ENCODE measurements around the gene TPPP3.
"Not testable (repeated sequence)": the region's sequence is repeated elsewhere in the genome, so short reads cannot be mapped to it uniquely, and the experiment has no call there.

TPPP3 gene

DNA sequence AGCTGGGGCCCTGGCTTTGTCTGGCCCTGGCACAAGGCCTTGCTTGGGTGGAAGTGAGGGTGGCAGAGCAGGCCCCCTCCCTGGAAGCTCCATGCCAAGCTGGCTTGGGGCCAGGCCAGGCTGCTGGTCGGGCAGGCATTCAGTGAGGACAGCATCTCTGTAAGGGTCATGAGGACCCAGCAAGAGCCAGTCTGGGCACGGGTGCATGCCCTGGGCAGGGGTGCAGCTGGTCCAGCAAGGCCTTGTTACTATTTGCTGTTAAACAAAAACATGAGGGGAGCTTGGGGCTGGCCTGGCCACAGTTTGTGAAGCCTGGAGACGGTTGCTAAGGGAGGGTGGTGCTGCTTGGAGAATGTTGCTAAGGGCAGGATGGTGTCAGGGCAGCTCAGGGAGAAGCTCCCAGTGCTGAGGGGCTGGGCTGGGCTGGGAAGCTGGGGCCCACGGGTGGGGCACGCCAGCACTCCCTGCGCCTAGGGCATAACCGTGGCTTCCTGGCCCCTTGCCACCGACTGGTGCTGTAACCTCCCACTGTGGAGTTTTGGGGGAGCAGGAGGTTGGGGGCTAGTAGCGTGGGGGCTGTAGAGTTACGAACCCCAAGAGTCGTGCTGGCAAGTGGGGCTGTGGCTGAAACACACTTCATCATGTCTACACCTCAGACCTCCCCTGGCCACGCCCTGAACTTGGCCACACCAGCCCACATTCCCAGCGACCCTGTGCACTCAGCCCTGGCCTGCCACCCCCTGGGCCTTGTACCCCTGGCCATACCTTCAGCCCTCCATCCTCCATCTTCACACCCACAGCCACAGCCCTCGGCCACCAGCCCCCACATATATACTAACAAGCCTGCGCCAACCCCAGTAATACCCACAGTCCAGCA is 1.6 kb downstream of the TPPP3 start:
- in situ Hi-C loops (cut with HindIII; ENCODE audit: low sequenced_read_pairs) = no loop called here

DNA sequence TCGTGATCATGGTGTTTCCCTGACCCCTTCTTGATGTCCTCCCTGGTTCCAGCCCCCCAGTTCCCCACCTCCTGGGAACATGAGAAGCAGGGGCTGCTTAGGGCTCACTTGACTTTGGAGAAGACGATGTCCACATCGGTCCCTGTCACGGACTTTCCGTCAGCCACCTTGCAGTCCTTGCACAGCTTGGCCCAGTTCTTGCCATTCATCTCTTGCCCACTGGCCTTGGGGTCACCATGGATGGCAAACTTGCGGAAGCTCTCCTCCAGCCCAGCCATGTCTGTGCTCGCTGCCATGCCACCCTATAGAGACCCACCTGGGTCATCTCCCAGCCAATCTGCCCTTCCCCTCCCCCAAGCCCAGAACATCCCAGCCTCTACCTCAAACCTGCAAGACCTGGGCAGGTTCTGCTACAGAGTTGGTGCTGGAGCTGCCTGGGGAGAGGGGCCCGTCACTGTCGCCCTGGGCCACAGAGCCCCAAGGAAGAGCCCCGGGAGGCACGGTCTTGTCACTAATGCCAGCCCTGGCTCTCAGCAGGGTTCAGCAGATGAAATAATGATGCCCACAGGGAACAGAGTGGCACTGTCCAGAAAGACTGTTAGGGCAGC is 2.4 kb downstream of the TPPP3 start:
- in situ Hi-C loops (cut with HindIII; ENCODE audit: low sequenced_read_pairs) = no loop called here

DNA sequence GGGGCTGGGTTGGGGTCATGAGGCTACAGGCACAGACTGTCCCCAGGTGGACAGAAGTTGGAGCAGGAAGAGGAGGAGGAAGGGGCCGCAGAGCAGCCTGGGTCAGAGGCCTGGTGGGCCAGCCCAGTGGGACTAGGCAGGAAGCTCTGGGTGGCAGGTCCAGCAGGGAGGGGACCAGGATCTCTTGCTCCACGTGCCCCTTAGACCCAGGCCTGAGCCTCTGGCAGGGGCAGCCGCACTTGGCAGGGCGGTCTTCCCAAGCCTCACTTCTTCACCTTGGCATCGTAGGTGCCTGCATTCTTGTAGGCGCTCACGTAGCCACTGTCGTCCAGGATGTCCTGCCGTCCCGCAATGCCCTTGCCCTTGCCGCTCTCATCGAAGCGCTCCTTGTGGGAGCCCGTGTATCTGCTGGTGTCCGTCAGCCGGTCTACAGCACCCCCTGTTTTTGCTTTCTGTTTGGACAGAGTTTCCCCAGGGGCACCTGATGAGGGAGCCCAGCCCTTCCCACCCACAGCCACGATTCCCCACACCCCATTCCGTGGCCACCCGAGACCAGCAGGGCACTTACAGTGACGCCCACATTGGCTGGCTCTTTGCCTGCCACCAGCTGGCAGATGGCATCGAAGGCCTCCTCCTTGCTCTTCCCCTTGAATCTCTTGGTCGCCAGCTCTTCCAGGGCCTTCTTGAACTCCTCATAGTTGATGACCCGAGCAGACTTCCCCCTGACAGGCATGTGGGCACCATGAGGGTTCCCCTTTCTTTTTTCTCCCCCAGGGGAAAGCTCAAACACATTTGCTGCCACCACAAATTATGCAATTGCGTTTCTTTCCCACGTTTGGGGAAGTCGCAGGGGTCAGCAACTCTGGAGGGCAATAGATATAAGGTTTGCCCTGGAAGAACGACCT is 3.1 kb downstream of the TPPP3 start:
- in situ Hi-C loops (cut with HindIII; ENCODE audit: low sequenced_read_pairs) = loop anchor here (5.0 kb wide), 2 partner anchors 52 to 53 kb away; no protein-coding TSS in a partner anchor

DNA sequence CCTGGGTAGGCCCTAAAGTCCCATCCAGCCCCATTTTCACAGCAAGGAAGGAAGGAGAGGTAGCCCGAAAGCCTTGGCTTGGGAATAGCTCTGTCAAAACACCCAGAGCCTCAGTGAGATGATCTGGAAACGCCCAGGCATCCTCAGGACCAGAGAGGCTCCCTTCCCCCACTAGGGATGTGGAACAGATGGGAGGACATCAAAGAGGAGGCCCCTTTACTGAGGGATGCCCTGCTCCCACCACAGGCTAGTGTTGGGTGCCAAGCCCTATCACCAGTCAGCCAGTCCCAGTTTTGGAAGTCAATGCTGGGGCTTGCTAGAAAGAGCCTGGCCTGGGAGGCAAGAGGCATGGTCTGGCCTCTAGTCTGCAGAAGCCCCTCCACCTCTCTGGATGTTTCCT is 4.7 kb downstream of the TPPP3 start:
- in situ Hi-C loops (cut with HindIII; ENCODE audit: low sequenced_read_pairs) = loop anchor here (5.0 kb wide), 2 partner anchors 51 to 54 kb away; no protein-coding TSS in a partner anchor

DNA sequence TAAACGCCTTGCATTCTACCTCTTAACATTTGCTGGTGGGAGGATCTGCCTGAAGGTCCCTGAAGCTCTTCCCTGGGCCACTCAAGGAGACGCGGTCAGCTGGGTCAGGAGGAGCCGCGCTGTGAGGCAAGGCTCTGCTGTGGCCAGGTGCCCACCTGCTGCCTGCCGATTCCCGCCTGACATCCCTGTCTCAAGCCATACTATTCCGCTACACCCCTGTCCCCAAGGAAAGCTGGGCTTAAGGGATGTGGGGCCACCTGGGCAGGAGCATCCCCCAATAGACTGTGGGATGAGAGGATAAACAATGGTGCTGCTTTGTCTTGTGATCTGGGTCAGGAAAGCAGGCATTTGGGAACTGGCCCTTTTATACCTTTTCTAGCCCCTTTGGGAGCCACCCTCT is 5.1 kb downstream of the TPPP3 start:
- in situ Hi-C loops (cut with HindIII; ENCODE audit: low sequenced_read_pairs) = loop anchor here (5.0 kb wide), 2 partner anchors 51 to 54 kb away; no protein-coding TSS in a partner anchor

DNA sequence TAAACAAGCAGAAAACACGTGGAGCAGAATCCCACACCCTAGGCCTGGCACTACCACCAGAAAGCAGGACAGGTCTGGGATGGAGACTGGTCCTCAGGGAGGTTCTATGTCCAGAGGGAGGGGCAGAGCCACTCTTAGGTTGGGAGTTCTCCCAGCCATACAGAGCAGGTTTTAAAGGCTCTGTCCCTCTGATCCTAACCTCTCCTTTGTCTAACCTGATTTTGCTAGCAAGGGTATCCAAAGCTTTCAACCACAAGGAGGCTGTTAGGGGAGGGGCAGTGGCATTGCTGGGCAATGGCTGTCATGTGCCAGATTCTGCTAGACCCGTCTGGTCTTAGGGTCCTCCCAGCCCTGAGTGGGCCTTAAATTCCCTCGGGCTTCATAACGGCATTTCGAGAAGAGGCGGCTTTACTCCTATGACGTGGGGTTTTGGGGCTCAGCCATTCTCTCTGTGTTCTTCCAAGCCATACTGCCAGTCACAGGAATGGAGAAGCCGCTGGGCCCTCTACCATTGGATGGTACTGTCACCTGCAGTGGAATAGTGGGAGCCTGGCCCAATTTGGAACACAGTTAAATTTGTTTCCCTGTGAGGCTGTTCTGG is 5.7 kb downstream of the TPPP3 start:
- in situ Hi-C loops (cut with HindIII; ENCODE audit: low sequenced_read_pairs) = loop anchor here (5.0 kb wide), 2 partner anchors 50 to 55 kb away; no protein-coding TSS in a partner anchor

DNA sequence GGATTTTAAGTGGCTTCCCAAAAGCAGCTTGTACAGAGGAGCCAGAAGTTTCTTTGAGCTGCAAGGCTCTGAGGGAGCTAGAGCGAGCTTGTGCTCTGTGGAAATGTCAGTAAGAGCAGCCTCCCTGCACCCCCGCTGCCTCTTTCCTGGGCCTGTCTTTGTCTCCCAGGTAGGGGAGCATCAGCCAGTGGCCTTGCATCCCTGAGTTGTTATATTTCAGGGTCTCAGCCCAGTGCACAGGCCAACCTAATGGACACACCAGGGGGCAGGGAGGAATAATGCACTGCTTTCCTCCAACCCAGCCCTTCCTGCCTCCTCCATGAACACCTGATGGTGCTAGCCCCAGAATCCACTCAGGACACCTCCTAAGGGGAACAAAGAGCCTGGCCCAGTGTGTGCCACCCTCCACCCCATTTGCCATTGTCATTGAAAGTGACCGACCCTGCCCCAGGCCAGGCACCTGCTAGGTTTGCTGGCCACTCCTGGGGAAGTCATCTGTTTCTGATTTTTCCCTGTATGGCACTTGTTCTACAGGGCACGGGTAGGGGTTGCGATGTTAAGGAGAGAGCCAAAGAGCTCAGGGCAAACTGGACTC is 6.3 kb downstream of the TPPP3 start:
- in situ Hi-C loops (cut with HindIII; ENCODE audit: low sequenced_read_pairs) = loop anchor here (5.0 kb wide), 2 partner anchors 50 to 55 kb away; no protein-coding TSS in a partner anchor

DNA sequence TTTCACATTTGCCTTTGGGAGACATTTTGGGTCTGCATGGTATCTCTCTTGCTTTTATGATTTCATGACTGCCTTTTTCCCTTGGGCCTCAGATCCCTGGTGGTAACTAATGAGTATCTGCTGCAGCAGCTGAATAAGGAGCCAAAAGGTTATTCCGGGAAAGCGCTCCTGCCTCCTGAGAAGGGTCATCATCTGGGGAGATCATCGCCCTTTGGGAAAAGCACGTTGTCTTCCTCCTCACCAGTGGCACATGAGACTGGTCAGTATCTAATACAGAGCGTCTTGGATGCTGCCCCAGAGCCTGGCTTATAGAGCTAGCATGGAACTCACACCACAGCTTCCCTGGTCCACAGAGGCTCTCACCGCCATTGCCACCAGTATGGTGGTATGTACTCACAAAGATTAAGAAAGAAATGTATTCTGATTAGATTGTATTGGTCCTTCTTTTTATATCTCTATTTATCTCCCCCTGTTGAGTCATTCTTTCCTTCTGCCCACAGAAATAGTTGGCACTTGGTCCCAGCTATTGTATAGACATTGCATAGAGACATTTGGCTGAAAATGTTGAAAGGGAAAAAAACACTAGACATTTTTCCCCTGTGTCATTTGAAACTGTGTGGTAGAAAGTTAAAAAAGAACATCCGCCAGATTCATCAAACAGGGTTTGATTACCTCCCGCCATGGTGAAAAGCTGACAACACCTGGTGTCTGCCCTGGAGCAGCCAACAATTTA is 8.4 kb downstream of the TPPP3 start:
- in situ Hi-C loops (cut with HindIII; ENCODE audit: low sequenced_read_pairs) = loop anchor here (5.0 kb wide), 2 partner anchors 48 to 57 kb away; no protein-coding TSS in a partner anchor

DNA sequence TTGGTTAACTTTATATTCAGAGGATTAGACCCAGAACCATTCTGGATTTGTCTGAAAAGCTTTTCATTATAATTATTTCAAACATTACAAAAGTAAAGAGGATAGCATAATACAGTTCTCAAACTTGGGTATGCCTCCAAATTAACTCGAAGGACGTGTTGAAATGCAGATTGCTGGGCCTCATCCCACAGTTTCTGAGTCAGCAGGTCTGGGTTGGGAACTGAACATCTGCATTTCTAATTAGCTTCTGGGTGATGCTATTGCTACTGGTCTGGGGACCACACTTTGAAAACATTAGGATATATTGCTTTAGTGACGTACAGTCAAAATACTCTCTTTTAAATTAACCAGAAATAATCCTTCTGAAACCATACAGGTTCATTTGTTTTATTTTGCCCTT is 10.0 kb downstream of the TPPP3 start:
- in situ Hi-C loops (cut with HindIII; ENCODE audit: low sequenced_read_pairs) = no loop called here

DNA sequence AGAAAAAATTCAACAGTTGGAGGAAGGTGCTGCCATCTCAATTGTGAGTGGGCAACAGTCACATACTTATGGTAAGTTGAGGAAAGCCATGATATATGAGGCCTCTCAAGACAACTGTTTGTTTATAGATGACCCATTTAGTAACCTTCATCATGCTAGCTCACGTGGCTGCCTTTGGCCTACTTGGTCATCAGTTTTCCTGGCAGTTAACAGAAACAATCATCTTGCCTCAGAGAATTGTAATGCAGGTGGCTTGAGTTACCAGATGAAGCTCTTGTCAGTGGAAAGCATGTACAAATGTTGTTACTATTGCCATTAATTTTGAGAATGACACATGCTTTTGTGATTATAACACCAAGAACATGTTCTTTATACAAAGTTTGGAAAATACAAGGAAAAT is 14.7 kb downstream of the TPPP3 start:
- in situ Hi-C loops (cut with HindIII; ENCODE audit: low sequenced_read_pairs) = no loop called here

DNA sequence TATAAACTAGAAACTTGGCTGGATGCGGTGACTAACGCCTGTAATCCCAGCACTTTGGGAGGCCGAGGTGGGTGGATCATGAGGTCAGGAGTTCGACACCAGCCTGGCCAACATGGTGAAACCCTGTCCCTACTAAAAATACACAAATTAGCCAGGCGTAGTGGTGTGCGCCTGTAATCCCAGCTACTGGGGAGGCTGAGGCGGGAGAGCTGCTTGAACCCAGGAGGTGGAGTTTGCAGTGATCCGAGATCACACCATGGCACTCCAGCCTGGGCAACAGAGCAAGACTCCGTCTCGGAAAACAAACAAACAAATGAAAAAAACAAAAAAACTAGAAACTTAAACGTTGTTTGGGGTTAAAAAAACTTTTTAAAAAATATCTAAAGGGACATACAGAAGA is 17.3 kb downstream of the TPPP3 start:
- in situ Hi-C loops (cut with HindIII; ENCODE audit: low sequenced_read_pairs) = not testable (repeated sequence)

DNA sequence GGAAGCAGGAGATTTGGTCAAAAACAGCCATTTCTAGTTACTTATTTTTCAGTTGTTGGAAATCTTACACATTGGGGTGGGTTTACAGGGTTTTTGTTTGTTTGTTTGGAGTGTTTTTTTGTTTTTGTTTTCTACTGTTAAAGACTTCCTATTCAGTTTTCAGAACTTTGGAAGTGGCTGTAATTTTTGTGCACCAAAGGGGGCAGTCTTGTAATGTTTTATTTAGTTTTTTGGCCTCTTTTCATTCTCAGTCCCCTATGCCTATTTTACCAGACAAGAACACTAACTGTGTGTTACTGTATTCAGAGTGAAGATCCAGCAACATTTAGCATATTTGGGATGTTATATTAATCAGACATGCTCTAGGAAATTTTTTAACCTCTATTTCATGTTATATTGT is 20.6 kb downstream of the TPPP3 start:
- in situ Hi-C loops (cut with HindIII; ENCODE audit: low sequenced_read_pairs) = no loop called here

DNA sequence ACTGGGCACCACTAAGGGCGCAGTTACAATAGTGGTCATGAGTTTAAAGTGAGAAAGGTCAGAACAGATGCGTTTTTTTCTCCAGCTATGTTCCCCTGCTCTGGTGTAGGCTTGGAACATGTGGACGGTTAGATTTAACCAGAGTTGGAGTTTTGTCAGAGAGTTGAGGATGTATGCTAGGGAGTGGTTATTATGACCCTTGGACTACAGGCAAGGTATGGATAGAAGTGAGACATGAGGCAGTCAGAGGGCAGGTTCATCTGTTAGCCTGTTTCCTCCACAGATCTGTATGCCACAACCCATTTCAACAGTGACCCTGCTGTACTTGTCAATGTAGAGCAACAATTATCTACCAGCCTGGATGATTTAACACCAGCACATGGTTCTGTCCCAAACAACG is 22.6 kb downstream of the TPPP3 start:
- in situ Hi-C loops (cut with HindIII; ENCODE audit: low sequenced_read_pairs) = no loop called here

DNA sequence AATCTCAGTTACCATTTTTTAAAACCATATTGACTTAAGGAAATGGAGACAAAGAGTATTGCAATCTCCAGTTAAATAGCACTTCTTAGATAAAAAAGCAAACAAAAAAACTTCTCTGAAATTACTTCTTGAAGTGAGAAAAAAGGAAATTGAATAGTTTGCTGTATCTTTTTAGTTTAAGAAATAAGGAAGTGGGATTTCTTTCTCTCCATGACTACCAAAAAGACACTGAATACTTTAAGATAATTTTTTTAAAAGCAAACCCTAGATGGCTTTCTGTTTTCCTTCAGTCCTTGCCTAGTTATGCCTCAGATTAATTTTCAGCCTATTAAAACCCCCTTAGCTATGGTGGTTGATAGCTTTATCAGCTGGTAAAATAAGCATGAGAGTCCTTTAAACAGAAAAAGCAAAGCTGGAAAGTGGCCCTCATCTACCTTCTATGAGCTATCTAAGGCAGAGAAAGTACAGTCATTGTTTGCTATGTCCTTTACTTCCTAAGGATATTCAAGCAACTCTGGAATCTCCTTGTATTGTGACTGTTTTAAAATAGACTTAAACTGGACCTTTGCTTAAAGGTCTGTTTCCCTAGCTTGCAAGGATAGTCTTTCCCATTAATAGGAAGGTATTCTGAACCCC is 28.6 kb downstream of the TPPP3 start:
- in situ Hi-C loops (cut with HindIII; ENCODE audit: low sequenced_read_pairs) = loop anchor here (5.0 kb wide), 1 partner anchor 82 kb away; no protein-coding TSS in a partner anchor

DNA sequence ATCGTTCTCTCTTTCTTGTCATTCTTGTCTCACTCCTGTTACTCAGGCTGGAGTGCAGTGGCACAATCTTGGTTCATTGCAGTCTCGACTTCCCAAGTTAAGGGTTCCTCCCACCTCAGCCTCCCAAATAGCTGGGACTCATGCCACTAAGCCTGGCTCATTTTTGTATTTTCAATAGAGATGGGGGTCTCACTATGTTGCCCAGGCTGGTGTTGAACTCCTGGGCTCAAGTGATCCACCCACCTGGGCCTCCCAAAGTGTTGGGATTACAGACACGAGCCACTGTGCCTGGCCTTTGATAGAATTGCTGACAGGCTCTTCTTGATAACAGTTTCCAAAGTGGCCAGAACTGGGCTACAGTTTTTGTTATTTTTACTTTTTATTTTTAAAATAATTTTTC is 32.3 kb downstream of the TPPP3 start:
- in situ Hi-C loops (cut with HindIII; ENCODE audit: low sequenced_read_pairs) = no loop called here

DNA sequence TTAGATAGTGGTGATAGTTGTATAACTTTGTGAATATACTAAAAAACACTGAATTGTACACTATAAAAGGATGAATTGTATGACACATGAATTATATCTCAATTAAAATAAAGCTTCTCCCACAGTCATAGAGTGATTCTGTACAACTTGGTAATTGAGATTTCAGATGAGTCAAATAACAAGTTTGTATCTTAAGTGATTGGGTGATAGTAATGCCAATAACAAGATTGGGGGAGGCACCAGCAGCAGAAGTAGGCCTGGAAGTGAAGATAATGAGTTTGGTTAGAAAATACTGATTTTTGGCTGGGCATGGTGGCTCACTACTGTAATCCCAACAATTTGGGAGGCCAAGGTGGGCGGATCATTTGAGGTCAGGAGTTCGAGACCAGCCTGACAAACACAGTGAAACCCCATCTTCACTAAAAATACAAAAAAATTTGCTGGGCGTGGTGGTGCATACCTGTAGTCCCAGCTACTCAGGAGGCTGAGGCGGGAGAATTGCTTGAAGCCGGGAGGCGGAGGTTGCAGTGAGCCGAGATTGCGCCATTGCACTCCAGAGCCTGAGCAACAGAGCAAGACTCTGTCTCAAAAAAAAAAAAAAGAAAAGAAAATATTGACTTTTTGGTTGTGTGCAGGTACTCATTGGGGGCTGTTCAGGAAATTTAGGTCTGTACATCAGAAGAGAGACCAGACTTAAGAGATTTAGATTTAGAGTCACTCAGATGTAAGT is 33.6 kb downstream of the TPPP3 start:
- in situ Hi-C loops (cut with HindIII; ENCODE audit: low sequenced_read_pairs) = not testable (repeated sequence)

DNA sequence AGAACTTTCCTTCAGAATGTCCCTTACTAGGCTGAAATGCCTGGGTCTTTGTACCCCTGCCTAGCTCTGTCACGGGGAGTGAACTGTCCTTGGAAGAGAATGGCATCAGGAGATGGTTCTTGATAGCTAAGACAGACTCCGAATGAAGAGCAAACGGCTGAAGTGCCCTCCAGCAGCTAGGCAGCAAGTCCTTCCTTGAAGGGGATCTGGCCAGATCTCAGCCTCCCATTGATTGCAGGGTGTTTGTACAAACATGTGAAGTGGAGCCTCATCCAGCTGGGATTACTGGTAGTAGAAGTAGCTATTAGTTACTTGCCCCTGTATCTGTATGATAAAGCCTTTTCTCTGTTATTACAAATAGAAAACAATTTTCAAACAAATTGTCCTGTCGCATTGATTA is 35.7 kb downstream of the TPPP3 start:
- in situ Hi-C loops (cut with HindIII; ENCODE audit: low sequenced_read_pairs) = no loop called here

DNA sequence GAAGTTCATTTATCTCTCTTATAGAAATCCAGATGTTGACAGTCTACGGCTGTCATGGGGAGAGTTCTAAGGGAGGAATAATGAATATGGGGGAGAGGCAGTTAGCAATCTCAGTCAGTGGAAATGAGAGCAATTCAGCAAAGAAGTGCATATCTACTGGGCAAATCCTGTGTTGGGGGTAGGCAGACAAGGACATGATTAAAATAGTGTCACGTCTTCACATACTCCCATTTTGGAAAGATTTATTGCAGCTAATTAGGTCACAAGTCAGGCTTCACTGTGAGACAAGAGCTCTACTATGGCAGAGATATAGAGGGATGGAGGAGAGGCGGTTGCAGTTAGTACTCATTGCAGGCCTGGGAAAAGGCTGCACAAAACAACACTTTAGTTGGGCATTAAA is 36.9 kb downstream of the TPPP3 start:
- in situ Hi-C loops (cut with HindIII; ENCODE audit: low sequenced_read_pairs) = no loop called here

Data from DLD1 (cell line).